Thymus (tissue), 11 donors: ENCODE data around the gene COL2A1. TPM values are rescaled to one million over a fixed set of nuclear protein-coding genes. Genes with fewer than 3 reads are reported as not detected.

Experiments
- DNase-seq, 9 donors: peaks; one replicate each; pipeline ENCODE4 v3.0.0-alpha.2; 2013; ENCODE audit warnings: low spot score in 9 of 9, low read depth in 6 of 9, missing footprints in 1 of 9
- H3K27ac ChIP-seq, 2 donors: one replicate each; pipeline ENCODE4 v1.5.1; 2013; ENCODE audit warnings: control low read depth in 1 of 2, low read depth in 1 of 2, low read length in 1 of 2, mild to moderate bottlenecking in 1 of 2, moderate library complexity in 1 of 2
- H3K27me3 ChIP-seq, 2 donors: one replicate each; pipeline ENCODE4 v1.5.1; 2013; ENCODE audit warnings: low read length in 1 of 2; ENCODE audit not compliant: control insufficient read depth in 2 of 2, insufficient read depth in 1 of 2
- H3K36me3 ChIP-seq, 2 donors: one replicate each; pipeline ENCODE4 v1.5.1; 2013; ENCODE audit warnings: low read length in 1 of 2, mild to moderate bottlenecking in 1 of 2, moderate library complexity in 1 of 2; ENCODE audit not compliant: control insufficient read depth in 2 of 2, insufficient read depth in 2 of 2
- H3K4me1 ChIP-seq, 2 donors: one replicate each; pipeline ENCODE4 v1.5.1; 2013; ENCODE audit warnings: low read length in 2 of 2; ENCODE audit not compliant: control insufficient read depth in 2 of 2, insufficient read depth in 2 of 2
- H3K4me3 ChIP-seq, 2 donors: one replicate each; pipeline ENCODE4 v1.5.1; 2013; ENCODE audit warnings: low read length in 2 of 2, control low read depth in 1 of 2, mild to moderate bottlenecking in 1 of 2
- H3K9me3 ChIP-seq, 2 donors: one replicate each; pipeline ENCODE4 v1.5.1; 2013; ENCODE audit warnings: low read length in 1 of 2, mild to moderate bottlenecking in 1 of 2; ENCODE audit not compliant: control insufficient read depth in 2 of 2, insufficient read depth in 1 of 2
- WGBS: extraction: QIAGEN DNeasy Blood & Tissue Kit; methylation state at CpG from one replicate; pipeline ENCODE4 v1.1.7; 2013; 5-methylcytosine and 5-hydroxymethylcytosine counted together
- polyA plus RNA-seq: library from polyadenylated mRNA; stranded (reverse); fragments of 200-250 nt; gene quantifications from one replicate; pipeline ENCODE4 v1.2.3, GENCODE V29; 2013
- total RNA-seq: library from RNA; stranded (reverse); fragments of 120-200 nt; gene quantifications from one replicate; pipeline ENCODE4 v1.2.4, GENCODE V29; 2013
- donor health status: healthy.

The COL2A1 gene
- total and polyA plus RNA-seq, 2 donors: 0.47 to 0.57 TPM

DNA sequence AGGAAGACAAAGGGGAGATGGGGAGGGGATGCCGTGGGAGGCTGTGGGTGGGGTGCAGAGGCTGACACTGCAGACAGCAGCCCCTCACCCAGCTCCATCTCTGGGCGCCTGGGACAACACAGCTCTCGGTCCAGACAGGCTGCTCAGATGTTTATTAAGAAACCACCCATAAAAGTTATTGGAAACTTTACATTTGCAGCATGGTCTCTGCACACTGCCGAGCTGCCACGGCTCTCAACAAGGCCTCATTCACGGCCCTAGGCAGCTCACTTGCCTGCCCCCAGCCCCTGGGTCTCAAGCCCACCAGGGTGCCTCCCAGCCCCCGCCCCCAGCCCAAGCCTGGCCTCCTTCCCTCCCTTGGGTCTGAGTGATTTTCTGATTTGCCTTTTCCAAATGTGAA, 21.0 kb upstream of the COL2A1 start:
- 92% methylated on average over 7 of the region's 7 CpGs for WGBS
- no peak for DNase-seq
- Histone ChIP-seq H3K4me1 (peaks cover 0 to 4% of the 10 kb centered on the region in 2 donors), H3K27me3 (no peaks in the 10 kb centered on the region), H3K27ac (no peak overlapping the region), H3K4me3 (no peak overlapping the region), H3K9me3 (no peaks in the 10 kb centered on the region), H3K36me3 (no peaks in the 10 kb centered on the region)

DNA sequence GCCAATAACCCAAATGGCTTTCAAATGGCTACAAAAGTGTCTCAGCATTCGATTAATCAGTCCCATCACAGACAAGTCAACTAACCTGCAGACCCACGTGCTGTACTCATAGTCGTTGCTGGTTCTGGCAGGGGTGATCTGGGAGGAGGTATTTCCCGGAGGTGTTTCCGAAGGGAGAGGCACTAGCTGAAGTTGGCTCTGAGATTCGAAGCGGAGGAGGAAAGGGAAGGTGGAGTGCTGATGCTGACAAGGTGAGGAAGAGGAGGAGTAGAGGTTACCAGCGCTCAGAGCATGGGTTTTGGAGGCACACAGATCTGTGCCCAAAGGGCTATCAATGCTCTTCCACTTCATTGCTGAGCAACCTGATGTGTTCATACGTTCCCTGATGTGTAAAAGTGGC, 20.5 kb upstream of the COL2A1 start:
- H3K36me3 ChIP-seq: no peaks in the 10 kb centered on the region
- H3K27me3 ChIP-seq: no peaks in the 10 kb centered on the region
- 94% methylated on average over 9 of the region's 9 CpGs for WGBS
- DNase-seq: no peak
- no peak overlapping the region for H3K27ac ChIP-seq
- peaks cover 0 to 4% of the 10 kb centered on the region in 2 donors for H3K4me1 ChIP-seq
- H3K9me3 ChIP-seq: no peaks in the 10 kb centered on the region
- H3K4me3 ChIP-seq: no peak overlapping the region

DNA sequence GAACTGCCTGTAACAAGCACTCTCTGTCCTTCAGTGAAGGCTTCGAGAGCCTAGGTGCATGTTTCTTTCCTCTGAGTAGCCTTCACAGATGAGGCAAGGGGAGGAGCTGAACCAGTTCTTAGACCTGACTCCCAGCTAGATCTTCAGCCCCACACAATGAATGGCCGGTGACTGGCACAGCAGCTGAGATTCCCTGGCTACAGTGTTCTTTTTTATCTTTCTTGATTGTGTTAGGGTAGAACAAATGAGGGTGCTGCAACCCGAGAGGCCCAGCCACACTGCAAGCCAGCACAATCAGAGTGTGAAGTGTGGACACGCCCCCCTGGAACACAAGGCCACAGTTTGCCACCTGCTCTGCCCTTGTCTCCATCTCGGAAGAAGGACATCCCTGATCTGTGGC, 19.1 kb upstream of the COL2A1 start:
- peaks cover 0 to 10% of the 10 kb centered on the region in 2 donors for H3K27me3 ChIP-seq
- no peak for DNase-seq
- H3K27ac ChIP-seq: no peak overlapping the region
- no peaks in the 10 kb centered on the region for H3K36me3 ChIP-seq
- no peak overlapping the region for H3K4me3 ChIP-seq
- 96% methylated on average over 5 of the region's 5 CpGs for WGBS
- peaks cover 0 to 4% of the 10 kb centered on the region in 2 donors for H3K4me1 ChIP-seq
- H3K9me3 ChIP-seq: no peaks in the 10 kb centered on the region

GRCh38 chr12:48022676-48023385, 18.6 kb upstream of the COL2A1 start:
- H3K27ac ChIP-seq: no peak overlapping the region
- no peak overlapping the region for H3K4me3 ChIP-seq
- no peaks in the 10 kb centered on the region for H3K9me3 ChIP-seq
- H3K27me3 ChIP-seq: peaks cover 0 to 13% of the 10 kb centered on the region in 2 donors
- DNase-seq: no peak
- 94% methylated on average over 7 of the region's 7 CpGs for WGBS
- no peaks in the 10 kb centered on the region for H3K36me3 ChIP-seq
- peaks cover 0 to 4% of the 10 kb centered on the region in 2 donors for H3K4me1 ChIP-seq

DNA sequence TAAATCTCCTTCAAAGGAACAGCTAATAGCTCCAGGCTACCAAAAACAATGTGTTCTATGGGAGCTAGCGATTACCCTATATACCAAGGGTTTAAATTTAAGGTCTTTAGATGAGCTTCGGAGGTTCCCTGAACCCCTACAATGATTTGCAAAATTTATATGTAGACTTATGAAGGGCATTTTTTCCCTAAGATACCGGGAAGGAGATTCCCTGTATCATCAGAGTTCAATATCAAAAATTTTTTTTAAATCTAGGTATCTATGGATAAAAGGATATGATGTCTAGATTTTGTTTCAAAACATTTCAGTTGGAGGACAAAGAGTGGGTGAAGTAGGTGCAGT, 17.9 kb upstream of the COL2A1 start:
- H3K27ac ChIP-seq: no peak overlapping the region
- H3K27me3 ChIP-seq: peaks cover 0 to 18% of the 10 kb centered on the region in 2 donors
- no peak for DNase-seq
- WGBS: 94% methylated on average over 3 of the region's 3 CpGs
- H3K4me3 ChIP-seq: no peak overlapping the region
- H3K36me3 ChIP-seq: no peaks in the 10 kb centered on the region
- peaks cover 0 to 4% of the 10 kb centered on the region in 2 donors for H3K4me1 ChIP-seq
- H3K9me3 ChIP-seq: no peaks in the 10 kb centered on the region

GRCh38 chr12:48021485-48022179, 17.4 kb upstream of the COL2A1 start:
- no peak overlapping the region for H3K4me3 ChIP-seq
- WGBS: 90% methylated on average over 5 of the region's 5 CpGs
- no peaks in the 10 kb centered on the region for H3K4me1 ChIP-seq
- H3K9me3 ChIP-seq: no peaks in the 10 kb centered on the region
- no peak for DNase-seq
- peaks cover 0 to 23% of the 10 kb centered on the region in 2 donors for H3K27me3 ChIP-seq
- H3K36me3 ChIP-seq: no peaks in the 10 kb centered on the region
- no peak overlapping the region for H3K27ac ChIP-seq

- no peak for DNase-seq
- Histone ChIP-seq H3K36me3 (no peaks in the 10 kb centered on the region), H3K4me3 (no peak overlapping the region), H3K4me1 (no peaks in the 10 kb centered on the region), H3K27me3 (peaks cover under 1 to 35% of the 10 kb centered on the region in 2 donors), H3K27ac (no peak overlapping the region), H3K9me3 (no peaks in the 10 kb centered on the region)
- whole genome bisulfite sequencing: 80% methylated on average over 3 of the region's 3 CpGs
Measured at GRCh38 chr12:48019639-48020265, 15.5 kb upstream of the COL2A1 start.

DNA sequence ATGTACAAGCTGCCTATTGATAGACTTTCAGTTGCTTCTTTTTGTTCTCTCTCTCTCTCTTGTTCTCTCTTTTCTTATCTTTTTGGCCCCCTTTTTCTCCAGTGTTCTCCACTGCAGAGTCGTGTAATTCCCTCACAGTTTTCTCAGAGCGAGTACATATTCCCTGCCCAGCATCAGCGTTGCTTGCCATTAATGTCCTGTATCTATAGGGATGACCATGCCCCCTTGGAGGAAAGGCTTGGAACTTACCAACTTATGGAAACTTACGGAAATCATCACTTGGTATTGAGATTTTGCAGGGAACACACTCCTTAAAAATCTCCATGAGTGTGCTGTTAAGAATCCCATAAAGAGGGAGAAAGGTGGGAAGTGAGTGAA, 14.3 kb upstream of the COL2A1 start:
- H3K27me3 ChIP-seq: peaks cover 2 to 44% of the 10 kb centered on the region in 2 donors
- H3K4me3 ChIP-seq: no peak overlapping the region
- H3K36me3 ChIP-seq: no peaks in the 10 kb centered on the region
- WGBS: 86% methylated on average over 4 of the region's 4 CpGs
- no peak overlapping the region for H3K27ac ChIP-seq
- H3K4me1 ChIP-seq: no peaks in the 10 kb centered on the region
- no peak for DNase-seq
- no peaks in the 10 kb centered on the region for H3K9me3 ChIP-seq

DNA sequence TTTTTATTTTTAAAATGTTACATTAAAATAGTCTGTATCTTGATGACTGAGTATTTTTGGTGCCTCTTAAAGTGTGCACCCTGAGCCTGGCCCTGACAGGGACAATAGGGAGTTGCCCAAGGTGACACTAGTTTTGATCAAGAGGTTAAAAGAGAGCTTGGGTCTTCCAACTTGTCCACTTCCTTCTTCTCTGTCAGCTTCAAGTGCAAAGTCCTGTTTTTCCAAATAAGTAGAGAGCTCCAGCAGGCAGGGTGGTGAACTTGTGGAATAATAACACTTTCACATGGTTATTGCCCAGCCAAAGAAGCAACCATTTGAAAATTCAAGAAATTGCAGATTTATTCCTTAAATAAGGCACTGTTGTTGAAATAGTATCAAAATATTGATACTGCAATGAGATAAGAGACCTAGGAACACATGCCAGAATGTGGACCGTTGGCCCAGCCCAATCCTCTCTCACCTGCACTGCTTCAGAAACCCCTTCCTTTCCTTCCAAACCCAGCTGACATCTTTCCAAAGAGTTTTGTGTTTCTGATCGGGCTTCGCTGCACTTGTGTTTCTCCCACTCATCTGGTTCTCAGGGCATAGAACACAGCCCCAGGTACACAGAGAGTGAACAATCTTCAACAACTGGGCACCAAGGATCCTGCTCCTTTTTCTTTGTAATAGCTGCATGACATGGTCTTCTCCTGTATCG, 13.8 kb upstream of the COL2A1 start:
- no peaks in the 10 kb centered on the region for H3K9me3 ChIP-seq
- DNase-seq: no peak
- no peak overlapping the region for H3K4me3 ChIP-seq
- no peaks in the 10 kb centered on the region for H3K36me3 ChIP-seq
- no peaks in the 10 kb centered on the region for H3K4me1 ChIP-seq
- H3K27ac ChIP-seq: no peak overlapping the region
- 80% methylated on average over 4 of the region's 4 CpGs for WGBS
- H3K27me3 ChIP-seq: peaks cover 2 to 46% of the 10 kb centered on the region in 2 donors
